Ovary (tissue), 9 donors: Measurements from ENCODE around the gene RCE1. TPM values are rescaled to one million over a fixed set of nuclear protein-coding genes. Genes with fewer than 3 reads are reported as not detected.
A peak's percentile ranks its signal among the peaks of the same experiment; 100 is the strongest.

Experiments used
- DNase-seq, 5 donors: peaks; one replicate each; pipeline ENCODE4 v3.0.0-alpha.2; 2019 to 2020
- H3K27ac ChIP-seq, 2 donors: fragments of 200-600 bp; one replicate each; pipeline versions ENCODE4 v1.5.1 to v1.8.0; 2019 to 2022
- H3K27me3 ChIP-seq: fragments of 200-600 bp; one replicate; pipeline ENCODE4 v1.8.0; 2022
- H3K36me3 ChIP-seq: fragments of 200-600 bp; sonication (generic); one replicate; pipeline ENCODE4 v1.5.1; 2019
- H3K4me1 ChIP-seq: one replicate; pipeline ENCODE4 v1.8.1; 2013; ENCODE audit warnings: mild to moderate bottlenecking, moderate library complexity; ENCODE audit not compliant: insufficient read depth
- H3K4me3 ChIP-seq: fragments of 200-600 bp; sonication (generic); one replicate; pipeline ENCODE4 v1.5.1; 2017
- H3K9me3 ChIP-seq, 2 donors: fragments of 200-600 bp in 1 of 2; sonication (generic) in 1 of 2; one replicate each; pipeline versions ENCODE4 v1.5.1 to v1.8.1; 2013 to 2019; ENCODE audit warnings: mild to moderate bottlenecking in 1 of 2, moderate library complexity in 1 of 2
- CTCF ChIP-seq, 3 donors: fragments of 450-650 bp in 2 of 3; fragments of 200-600 bp in 1 of 3; IDR thresholded peaks; one replicate each; pipeline versions ENCODE4 v1.5.1 to v1.8.0; 2016 to 2022; ENCODE audit warnings: antibody characterized with exemption in 3 of 3, mild to moderate bottlenecking in 1 of 3
- EP300 ChIP-seq: sonication (generic); formaldehyde crosslinking; IDR thresholded peaks from one replicate; pipeline ENCODE4 v1.6.1; 2017; ENCODE audit warnings: antibody characterized with exemption
- POLR2A ChIP-seq: fragments of 450-650 bp; IDR thresholded peaks from one replicate; pipeline ENCODE4 v1.6.1; 2017; ENCODE audit warnings: antibody characterized with exemption, mild to moderate bottlenecking, moderate library complexity
- WGBS, 3 donors: extraction: QIAGEN DNeasy Blood & Tissue Kit in 1 of 3; methylation state at CpG; one replicate each; pipeline versions ENCODE4 v1.1.5 to v1.1.7; 2013 to 2017; 5-methylcytosine and 5-hydroxymethylcytosine counted together
- intact Hi-C, 4 donors: fragments of 100-400 bp; cut with DNase I; formaldehyde crosslinking; loops; one replicate each; pipeline versions ENCODE4 v1.11.0 to v1.15.1; 2022 to 2023
- polyA plus RNA-seq, 2 donors: library from polyadenylated mRNA; stranded (reverse); fragments of 200-250 nt in 1 of 2; fragments of 350-450 nt in 1 of 2; fragmentation: Illumina TruSeq in 1 of 2; extraction: RNeasy Lipid Tissue Mini Kit (QIAGEN cat#74804) in 1 of 2; gene quantifications; one replicate each; pipeline ENCODE4 v1.2.3, GENCODE V29; 2013 to 2014
- total RNA-seq, 7 donors: library from RNA; depleted of rRNA in 2 of 7; stranded (reverse); fragments of >200 nt in 2 of 7; fragmentation: NEBNext Ultra II Directional in 3 of 7; extraction: Animal tissue kit (Norgen Biotek cat#: 25700) in 3 of 7; gene quantifications; one replicate each; pipeline versions ENCODE4 v1.1.0 to v1.2.4, GENCODE V29; 2016 to 2023
- donor health status: DM: no; HTN: no; CAD: no; lungs with moderate emphysema.
- donor health status: DM: no; HTN: no; CAD: no.
- donor health status: Bipolar disorder and iron deficiency.
- donor health status: DM: yes; HTN: yes; CAD: no.
- donor health status: DM: no; HTN: no; CAD: no.
- donor health status: DM: yes; HTN: yes; CAD: no.

Gene RCE1
- total and polyA plus RNA-seq, 9 donors: 7.0 to 31.1 (median 17.2) TPM

GRCh38 chr11:66874232-66874631 lies 31.0 kb downstream of the RCE1 start:
- Histone ChIP-seq H3K27me3 (no peaks in the 10 kb centered on the region), H3K27ac (no peak overlapping the region), H3K4me3 (no peak overlapping the region), H3K36me3 (no peaks in the 10 kb centered on the region), H3K9me3 (no peaks in the 10 kb centered on the region), H3K4me1 (no peaks in the 10 kb centered on the region)
- intact Hi-C loops: no loop called here
- no peak for DNase-seq
- WGBS, 3 donors: 82 to 90% (median 83%) methylated on average over 6 of the region's 6 CpGs
- TF ChIP-seq POLR2A (no peak), EP300 (no peak), CTCF (IDR thresholded peaks at IDR 0.05) (no peak)

DNA sequence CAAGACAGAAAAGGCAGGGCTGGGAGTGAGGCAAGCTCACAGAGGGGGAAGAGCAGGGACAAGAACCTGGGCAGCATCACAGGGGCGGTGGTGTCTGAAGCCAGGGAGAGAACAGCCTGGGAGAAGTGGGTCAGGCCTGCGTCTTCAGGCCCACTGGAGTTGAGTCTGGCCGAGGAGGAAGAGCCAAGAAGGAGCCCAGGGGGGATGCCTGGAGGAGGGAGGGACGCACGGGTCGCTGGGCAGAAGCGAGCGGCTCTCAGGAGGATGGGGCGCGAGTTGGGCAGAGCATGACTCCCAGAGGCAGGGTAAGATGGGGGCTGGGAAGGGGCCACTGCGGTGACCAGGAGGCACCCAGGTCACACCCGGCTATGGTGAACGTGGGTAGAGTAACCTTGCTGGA lies 32.1 kb downstream of the RCE1 start:
- intact Hi-C loops: no loop called here
- Histone ChIP-seq H3K4me1 (no peaks in the 10 kb centered on the region), H3K4me3 (no peak overlapping the region), H3K27me3 (no peaks in the 10 kb centered on the region), H3K9me3 (no peaks in the 10 kb centered on the region), H3K36me3 (no peaks in the 10 kb centered on the region), H3K27ac (no peak overlapping the region)
- no peak for TF ChIP-seq EP300
- TF ChIP-seq POLR2A: no peak
- no peak for TF ChIP-seq CTCF (IDR thresholded peaks at IDR 0.05)
- WGBS, 3 donors: 88 to 90% (median 90%) methylated on average over 13 of the region's 13 CpGs
- DNase-seq: peak in 1 of 5 donors; percentile 10

GRCh38 chr11:66877588-66878385 lies 34.5 kb downstream of the RCE1 start:
- peak in 1 of 5 donors; percentile 14 for DNase-seq
- Histone ChIP-seq H3K27me3 (no peaks in the 10 kb centered on the region), H3K4me1 (no peaks in the 10 kb centered on the region), H3K9me3 (no peaks in the 10 kb centered on the region), H3K36me3 (no peaks in the 10 kb centered on the region), H3K4me3 (no peak overlapping the region), H3K27ac (no peak overlapping the region)
- 71 to 79% (median 75%) methylated on average over 9 of the region's 9 CpGs for WGBS, 3 donors
- intact Hi-C loops: no loop called here
- TF ChIP-seq EP300 (no peak), POLR2A (no peak), CTCF (IDR thresholded peaks at IDR 0.05) (no peak)

- Histone ChIP-seq H3K4me1 (no peaks in the 10 kb centered on the region), H3K9me3 (no peaks in the 10 kb centered on the region), H3K27ac (no peak overlapping the region), H3K36me3 (no peaks in the 10 kb centered on the region), H3K27me3 (no peaks in the 10 kb centered on the region), H3K4me3 (no peak overlapping the region)
- WGBS, 3 donors: 42 to 57% (median 51%) methylated on average over 12 of the region's 12 CpGs
- peak in 1 of 5 donors; percentile 32 for DNase-seq
- intact Hi-C loops: no loop called here
- no peak for TF ChIP-seq CTCF (IDR thresholded peaks at IDR 0.05)
- no peak for TF ChIP-seq EP300
- no peak for TF ChIP-seq POLR2A
Measured at GRCh38 chr11:66878474-66878873, 35.2 kb downstream of the RCE1 start.
